GM20000 (cell line): ENCODE measurements around the gene P2RX2.
"Not testable (repeated sequence)": the region's sequence is repeated elsewhere in the genome, so short reads cannot be mapped to it uniquely, and the experiment has no call there.

Experiments used
- DNase-seq: peaks from one replicate; pipeline ENCODE4 v3.0.0; 2012; ENCODE audit warnings: low spot score
- CTCF ChIP-seq: IDR thresholded peaks from 2 replicates; pipeline ENCODE4 v1.5.1; 2012; ENCODE audit warnings: mild to moderate bottlenecking, control low read depth; ENCODE audit errors: extremely low read depth, missing control alignments

The P2RX2 gene

GRCh38 chr12:132597333-132598316 is 21.0 kb upstream of the P2RX2 start:
- DNase-seq: no peak

GRCh38 chr12:132599502-132599901 is 19.1 kb upstream of the P2RX2 start:
- DNase-seq: not testable (repeated sequence)

More at GRCh38 chr12:132597333-132598316, 21.0 kb upstream of the P2RX2 start:
- no peak for TF ChIP-seq CTCF

GRCh38 chr12:132600048-132601032 is 18.2 kb upstream of the P2RX2 start:
- peak; percentile 85 for DNase-seq
- TF ChIP-seq CTCF: peak; percentile 66

GRCh38 chr12:132601171-132601883 is 17.2 kb upstream of the P2RX2 start:
- TF ChIP-seq CTCF: no peak
- DNase-seq: no peak

- no peak for TF ChIP-seq CTCF
- DNase-seq: no peak
These were observed 15.9 kb upstream of the P2RX2 start for GRCh38 chr12:132602572-132603239.

GRCh38 chr12:132603240-132604150 is 15.1 kb upstream of the P2RX2 start:
- TF ChIP-seq CTCF: no peak
- DNase-seq: no peak
